Right lobe of liver (tissue), 6 donors: ENCODE data around the gene MTMR6. TPM values are rescaled to one million over a fixed set of nuclear protein-coding genes. Genes with fewer than 3 reads are reported as not detected.

ENCODE experiments used
- ATAC-seq, 4 donors: fragments of 200-7000 bp; cut with Tn5 transposase; one replicate each; pipeline ENCODE4 v1.9.1; 2020; ENCODE audit warnings: mild to moderate bottlenecking in 4 of 4, moderate library complexity in 4 of 4
- DNase-seq, 3 donors: peaks; one replicate each; pipeline ENCODE4 v3.0.0-alpha.2; 2020
- H3K27ac ChIP-seq, 3 donors: fragments of 200-600 bp; one replicate each; pipeline ENCODE4 v1.8.0; 2022
- H3K27me3 ChIP-seq, 2 donors: fragments of 200-600 bp; one replicate each; pipeline ENCODE4 v1.8.0; 2022
- H3K36me3 ChIP-seq, 4 donors: fragments of 200-600 bp; sonication (generic) in 1 of 4; one replicate each; pipeline versions ENCODE4 v1.5.1 to v1.8.0; 2017 to 2022; ENCODE audit warnings: control low read depth in 1 of 4
- H3K4me1 ChIP-seq, 4 donors: fragments of 200-600 bp; sonication (generic) in 1 of 4; one replicate each; pipeline versions ENCODE4 v1.5.1 to v1.8.0; 2017 to 2022; ENCODE audit warnings: control low read depth in 1 of 4
- H3K4me3 ChIP-seq, 3 donors: fragments of 200-600 bp; one replicate each; pipeline ENCODE4 v1.8.0; 2022
- H3K9me3 ChIP-seq, 4 donors: fragments of 200-600 bp; sonication (generic) in 1 of 4; one replicate each; pipeline versions ENCODE4 v1.5.1 to v1.8.0; 2017 to 2022; ENCODE audit warnings: control low read depth in 1 of 4
- CTCF ChIP-seq, 4 donors: fragments of 200-600 bp in 3 of 4; fragments of 450-650 bp in 1 of 4; IDR thresholded peaks; one replicate each; pipeline versions ENCODE4 v1.5.1 to v1.8.0; 2016 to 2022; ENCODE audit warnings: antibody characterized with exemption in 4 of 4, mild to moderate bottlenecking in 2 of 4
- POLR2A ChIP-seq: fragments of 450-650 bp; IDR thresholded peaks from one replicate; pipeline ENCODE4 v1.6.1; 2017; ENCODE audit warnings: antibody characterized with exemption, mild to moderate bottlenecking
- WGBS: methylation state at CpG from one replicate; pipeline ENCODE4 v1.1.6; 2018; ENCODE audit warnings: low coverage, low lambda C conversion rate; ENCODE audit not compliant: insufficient coverage; ENCODE audit errors: missing lambda C conversion rate; 5-methylcytosine and 5-hydroxymethylcytosine counted together
- intact Hi-C, 2 donors: fragments of 100-400 bp; cut with DNase I; formaldehyde crosslinking; loops; one replicate each; pipeline versions ENCODE4 v1.11.2 to v1.14.1; 2022
- total RNA-seq, 6 experiments: library from RNA; depleted of rRNA in 2 of 6; stranded (reverse); fragments of >200 nt in 2 of 6; fragmentation: NEBNext Ultra II Directional in 3 of 6; extraction: Animal tissue kit (Norgen Biotek cat#: 25700) in 3 of 6; gene quantifications; one replicate each; pipeline versions ENCODE4 v1.1.0 to v1.2.4, GENCODE V29; 2016 to 2023
- donor health status: DM: no; HTN: yes; CAD: no.
- donor health status: DM: no; HTN: no; CAD: no.
- donor health status: DM: no; HTN: no; CAD: no.
- donor health status: DM: no; HTN: yes; CAD: no.
- donor health status: DM: no; HTN: yes; CAD: no.

The MTMR6 gene
- total RNA-seq, 6 experiments from 2014 or later: 5.1 to 13.4 (median 7.4) TPM

GRCh38 chr13:25253702-25254101, 33.6 kb downstream of the MTMR6 start:
- 82% methylated on average over 2 of the region's 2 CpGs for WGBS
- ATAC-seq: peak in 2 of 4 donors; percentile 56 to 57
- DNase-seq: no peak
- TF ChIP-seq CTCF (IDR thresholded peaks at IDR 0.05): no peak
- no peak for TF ChIP-seq POLR2A
- H3K27ac ChIP-seq: no peak overlapping the region
- H3K4me1 ChIP-seq: peaks cover 0 to 12% (median 3%) of the 10 kb centered on the region in 4 donors
- intact Hi-C loops: no loop called here
- peaks cover 0 to 18% (median 5%) of the 10 kb centered on the region in 4 donors for H3K36me3 ChIP-seq
- H3K4me3 ChIP-seq: no peak overlapping the region
- H3K27me3 ChIP-seq: no peaks in the 10 kb centered on the region
- no peaks in the 10 kb centered on the region for H3K9me3 ChIP-seq

- intact Hi-C loops: no loop called here
- Histone ChIP-seq H3K4me3 (no peak overlapping the region), H3K27ac (peak overlapping the region in 1 of 3 donors; percentile 8), H3K9me3 (no peaks in the 10 kb centered on the region), H3K27me3 (no peaks in the 10 kb centered on the region), H3K36me3 (peaks cover 0 to 15% (median 5%) of the 10 kb centered on the region in 4 donors), H3K4me1 (peaks cover 0 to 12% (median 3%) of the 10 kb centered on the region in 4 donors)
- 74% methylated on average over 2 of the region's 2 CpGs for WGBS
- DNase-seq (no peak), ATAC-seq (peak in 1 of 4 donors; percentile 10)
- TF ChIP-seq CTCF (IDR thresholded peaks at IDR 0.05) (no peak), POLR2A (no peak)
These were observed 34.5 kb downstream of the MTMR6 start for GRCh38 chr13:25252752-25253151.

- Histone ChIP-seq H3K27ac (no peak overlapping the region), H3K4me3 (no peak overlapping the region), H3K36me3 (peaks cover 0 to 10% (median 5%) of the 10 kb centered on the region in 4 donors), H3K9me3 (no peaks in the 10 kb centered on the region), H3K4me1 (peaks cover 0 to 12% (median 3%) of the 10 kb centered on the region in 4 donors), H3K27me3 (no peaks in the 10 kb centered on the region)
- intact Hi-C loops: no loop called here
- WGBS: 17% methylated on average over 4 of the region's 4 CpGs
- TF ChIP-seq POLR2A (no peak), CTCF (IDR thresholded peaks at IDR 0.05) (no peak)
- DNase-seq (no peak), ATAC-seq (peak; percentile 71 to 81 (median 76))
These were observed 35.1 kb downstream of the MTMR6 start for GRCh38 chr13:25252225-25252624.

GRCh38 chr13:25249001-25249543, 38.2 kb downstream of the MTMR6 start:
- no peaks in the 10 kb centered on the region for H3K9me3 ChIP-seq
- TF ChIP-seq POLR2A (no peak), CTCF (IDR thresholded peaks at IDR 0.05) (peak in 3 of 4 donors; percentile 23 to 38 (median 30))
- peaks cover 0 to 12% (median 3%) of the 10 kb centered on the region in 4 donors for H3K4me1 ChIP-seq
- no peak overlapping the region for H3K4me3 ChIP-seq
- no peak overlapping the region for H3K27ac ChIP-seq
- no peaks in the 10 kb centered on the region for H3K36me3 ChIP-seq
- WGBS: 34% methylated on average over 5 of the region's 5 CpGs
- H3K27me3 ChIP-seq: no peaks in the 10 kb centered on the region
- ATAC-seq: peak in 2 of 4 donors; percentile 52 to 65
- intact Hi-C loops: no loop called here
- no peak for DNase-seq
